ENCODE measurements around the gene KCNMA1.

DNA sequence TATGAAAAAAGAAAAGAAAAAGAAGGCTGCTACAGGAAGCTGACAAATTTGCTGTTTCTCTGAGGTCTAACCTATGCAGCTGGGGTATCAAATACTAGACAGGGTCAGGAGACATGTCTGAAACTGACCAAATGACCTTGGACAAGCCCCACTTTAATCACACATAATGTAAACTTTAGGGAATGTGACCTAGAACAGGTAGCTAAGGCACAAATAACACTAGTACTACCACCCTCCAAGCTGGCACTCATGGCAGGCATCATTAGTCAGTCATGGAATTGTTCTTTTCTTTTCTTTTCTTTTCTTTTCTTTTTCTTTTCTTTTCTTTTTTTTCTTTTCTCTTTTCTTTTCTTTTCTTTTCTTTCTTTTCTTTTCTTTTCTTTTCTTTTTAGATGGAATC lies 250.4 kb downstream of the KCNMA1 start:
- TF ChIP-seq HDGF (IDR thresholded peaks at IDR 0.05) (no peak), CEBPB (IDR thresholded peaks at IDR 0.05; ENCODE audit: borderline replicate concordance in 1 of 2, low read depth in 2 of 2, low read length in 2 of 2) (no peak), EP300 (IDR thresholded peaks at IDR 0.05; ENCODE audit: borderline replicate concordance in 1 of 2, control insufficient read depth in 1 of 2, low read depth in 2 of 2, low read length in 2 of 2) (no peak), FOXM1 (IDR thresholded peaks at IDR 0.05; ENCODE audit: low read depth, low read length) (no peak), ESRRA (IDR thresholded peaks at IDR 0.05; ENCODE audit: low read length) (no peak), MYC (IDR thresholded peaks at IDR 0.05; ENCODE audit: insufficient read depth, insufficient read length, insufficient replicate concordance, low read length, severe bottlenecking) (no peak), SRF (IDR thresholded peaks at IDR 0.05; ENCODE audit: low read depth in 2 of 2, low read length in 2 of 2) (no peak), FOS (IDR thresholded peaks at IDR 0.05; ENCODE audit: borderline replicate concordance, extremely low read depth, insufficient read length) (no peak), CREM (IDR thresholded peaks at IDR 0.05; ENCODE audit: low read depth) (no peak), SIN3A (IDR thresholded peaks at IDR 0.05; ENCODE audit: low read depth, low read length) (no peak)
- TF ChIP-seq, protein P1, sequence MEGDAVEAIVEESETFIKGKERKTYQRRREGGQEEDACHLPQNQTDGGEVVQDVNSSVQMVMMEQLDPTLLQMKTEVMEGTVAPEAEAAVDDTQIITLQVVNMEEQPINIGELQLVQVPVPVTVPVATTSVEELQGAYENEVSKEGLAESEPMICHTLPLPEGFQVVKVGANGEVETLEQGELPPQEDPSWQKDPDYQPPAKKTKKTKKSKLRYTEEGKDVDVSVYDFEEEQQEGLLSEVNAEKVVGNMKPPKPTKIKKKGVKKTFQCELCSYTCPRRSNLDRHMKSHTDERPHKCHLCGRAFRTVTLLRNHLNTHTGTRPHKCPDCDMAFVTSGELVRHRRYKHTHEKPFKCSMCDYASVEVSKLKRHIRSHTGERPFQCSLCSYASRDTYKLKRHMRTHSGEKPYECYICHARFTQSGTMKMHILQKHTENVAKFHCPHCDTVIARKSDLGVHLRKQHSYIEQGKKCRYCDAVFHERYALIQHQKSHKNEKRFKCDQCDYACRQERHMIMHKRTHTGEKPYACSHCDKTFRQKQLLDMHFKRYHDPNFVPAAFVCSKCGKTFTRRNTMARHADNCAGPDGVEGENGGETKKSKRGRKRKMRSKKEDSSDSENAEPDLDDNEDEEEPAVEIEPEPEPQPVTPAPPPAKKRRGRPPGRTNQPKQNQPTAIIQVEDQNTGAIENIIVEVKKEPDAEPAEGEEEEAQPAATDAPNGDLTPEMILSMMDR (IDR thresholded peaks at IDR 0.05 in 2 of 3, conservative IDR thresholded peaks at IDR 0.05 in 1 of 3; ENCODE audit: control insufficient read depth in 2 of 3, extremely low read depth in 1 of 3, insufficient read depth in 1 of 3, low read depth in 3 of 3, low read length in 3 of 3), result no peak
